Gastrocnemius medialis (tissue), 4 donors: ENCODE measurements around the gene ZNF697. TPM values are rescaled to one million over a fixed set of nuclear protein-coding genes. Genes with fewer than 3 reads are reported as not detected.

Experiments used
- ATAC-seq, 2 donors: fragments of 150-250 bp; one replicate each; pipeline ENCODE4 v1.9.1; 2016
- DNase-seq, 2 donors: peaks; one replicate each; pipeline ENCODE4 v3.0.0-alpha.2; 2019
- H3K27ac ChIP-seq, 4 donors: fragments of 200-600 bp; sonication (generic); 1 replicate in 1 of 4; 2 replicates in 3 of 4; pipeline ENCODE4 v1.5.1; 2016 to 2018; ENCODE audit warnings: mild to moderate bottlenecking in 2 of 4, moderate library complexity in 1 of 4
- H3K27me3 ChIP-seq, 3 donors: fragments of 200-600 bp; sonication (generic) in 2 of 3; 1 replicate in 1 of 3; 2 replicates in 2 of 3; pipeline versions ENCODE4 v1.5.1 to v1.6.0; 2016 to 2019; ENCODE audit warnings: mild to moderate bottlenecking in 1 of 3, moderate library complexity in 1 of 3
- H3K36me3 ChIP-seq, 2 donors: fragments of 200-600 bp; sonication (generic) in 1 of 2; one replicate each; pipeline ENCODE4 v1.5.1; 2017 to 2018
- H3K4me1 ChIP-seq, 2 donors: fragments of 200-600 bp; sonication (generic) in 1 of 2; one replicate each; pipeline ENCODE4 v1.5.1; 2016 to 2017; ENCODE audit warnings: mild to moderate bottlenecking in 2 of 2
- H3K4me3 ChIP-seq, 4 donors: fragments of 200-600 bp; sonication (generic) in 3 of 4; 1 replicate in 1 of 4; 2 replicates in 3 of 4; pipeline ENCODE4 v1.5.1; 2016 to 2019; ENCODE audit warnings: mild to moderate bottlenecking in 2 of 4
- H3K9me3 ChIP-seq, 3 donors: fragments of 200-600 bp; sonication (generic) in 2 of 3; 1 replicate in 1 of 3; 2 replicates in 2 of 3; pipeline ENCODE4 v1.5.1; 2016 to 2019
- CTCF ChIP-seq, 5 experiments: fragments of 450-650 bp in 3 of 5; fragments of 200-600 bp in 2 of 5; sonication (generic) in 2 of 5; IDR thresholded peaks in 4 of 5; conservative IDR thresholded peaks in 1 of 5; 1 replicate in 4 of 5; 2 replicates in 1 of 5; pipeline ENCODE4 v1.5.1; 2016 to 2019; ENCODE audit warnings: antibody characterized with exemption in 5 of 5, mild to moderate bottlenecking in 3 of 5, moderate library complexity in 3 of 5
- POLR2A ChIP-seq, 2 donors: fragments of 450-650 bp; IDR thresholded peaks; one replicate each; pipeline ENCODE4 v1.6.1; 2017; ENCODE audit warnings: antibody characterized with exemption in 2 of 2, mild to moderate bottlenecking in 2 of 2, moderate library complexity in 2 of 2
- in situ Hi-C, 4 donors: fragments of 200-750 bp; cut with MboI; loops; one replicate each; pipeline versions ENCODE4 v1.15.0 to v1.8.0; 2017; ENCODE audit warnings: low sequenced_read_pairs in 4 of 4
- intact Hi-C: fragments of 100-400 bp; cut with DNase I; formaldehyde crosslinking; loops from one replicate; pipeline ENCODE4 v1.15.1; 2023; ENCODE audit warnings: low total_unique reads
- total RNA-seq, 4 donors: library from RNA; depleted of rRNA; stranded (reverse); fragments of >200 nt; gene quantifications; one replicate each; pipeline versions ENCODE4 v1.1.0 to v1.2.3, GENCODE V29; 2016

The ZNF697 gene
- total RNA-seq, 4 donors from 2014 or later: 1.4 to 3.1 (median 2.9) TPM

- TF ChIP-seq CTCF (IDR thresholded peaks at IDR 0.05 in 4 of 5, conservative IDR thresholded peaks at IDR 0.05 in 1 of 5) (no peak), POLR2A (IDR thresholded peaks at IDR 0.05) (no peak)
- Histone ChIP-seq H3K27ac (no peak overlapping the region), H3K36me3 (no peaks in the 10 kb centered on the region), H3K27me3 (no peaks in the 10 kb centered on the region), H3K9me3 (no peaks in the 10 kb centered on the region), H3K4me1 (no peaks in the 10 kb centered on the region), H3K4me3 (no peak overlapping the region)
- ATAC-seq (no peak), DNase-seq (no peak)
- intact Hi-C loops (no loop called here), in situ Hi-C loops (no loop called here)
Measured at GRCh38 chr1:119687434-119688079, 39.5 kb upstream of the ZNF697 start.

GRCh38 chr1:119686661-119687060 is 38.6 kb upstream of the ZNF697 start:
- ATAC-seq (no peak), DNase-seq (no peak)
- Histone ChIP-seq H3K9me3 (no peaks in the 10 kb centered on the region), H3K4me3 (no peak overlapping the region), H3K27ac (no peak overlapping the region), H3K4me1 (no peaks in the 10 kb centered on the region), H3K36me3 (no peaks in the 10 kb centered on the region), H3K27me3 (no peaks in the 10 kb centered on the region)
- in situ Hi-C loops: no loop called here
- TF ChIP-seq POLR2A (IDR thresholded peaks at IDR 0.05) (no peak), CTCF (IDR thresholded peaks at IDR 0.05 in 4 of 5, conservative IDR thresholded peaks at IDR 0.05 in 1 of 5) (no peak)
- intact Hi-C loops: no loop called here

- no peak for DNase-seq
Measured at GRCh38 chr1:119683893-119684292, 35.8 kb upstream of the ZNF697 start.

GRCh38 chr1:119682141-119682540 is 34.1 kb upstream of the ZNF697 start:
- Histone ChIP-seq H3K9me3 (no peaks in the 10 kb centered on the region), H3K4me1 (no peaks in the 10 kb centered on the region), H3K36me3 (no peaks in the 10 kb centered on the region), H3K27me3 (no peaks in the 10 kb centered on the region), H3K4me3 (no peak overlapping the region), H3K27ac (no peak overlapping the region)
- ATAC-seq (no peak), DNase-seq (no peak)
- in situ Hi-C loops: no loop called here
- intact Hi-C loops: no loop called here
- TF ChIP-seq CTCF (IDR thresholded peaks at IDR 0.05 in 4 of 5, conservative IDR thresholded peaks at IDR 0.05 in 1 of 5): no peak
- no peak for TF ChIP-seq POLR2A (IDR thresholded peaks at IDR 0.05)

More at GRCh38 chr1:119683893-119684292, 35.8 kb upstream of the ZNF697 start:
- Histone ChIP-seq H3K27ac (no peak overlapping the region), H3K27me3 (no peaks in the 10 kb centered on the region), H3K9me3 (no peaks in the 10 kb centered on the region), H3K4me1 (no peaks in the 10 kb centered on the region), H3K36me3 (no peaks in the 10 kb centered on the region), H3K4me3 (no peak overlapping the region)
- ATAC-seq: no peak
- TF ChIP-seq CTCF (IDR thresholded peaks at IDR 0.05 in 4 of 5, conservative IDR thresholded peaks at IDR 0.05 in 1 of 5): no peak
- TF ChIP-seq POLR2A (IDR thresholded peaks at IDR 0.05): no peak
- in situ Hi-C loops: no loop called here
- intact Hi-C loops: no loop called here

GRCh38 chr1:119681560-119681959 is 33.5 kb upstream of the ZNF697 start:
- no peaks in the 10 kb centered on the region for H3K36me3 ChIP-seq
- TF ChIP-seq POLR2A (IDR thresholded peaks at IDR 0.05) (no peak), CTCF (IDR thresholded peaks at IDR 0.05 in 4 of 5, conservative IDR thresholded peaks at IDR 0.05 in 1 of 5) (no peak)
- no peaks in the 10 kb centered on the region for H3K9me3 ChIP-seq
- H3K27ac ChIP-seq: no peak overlapping the region
- DNase-seq (no peak), ATAC-seq (no peak)
- H3K4me3 ChIP-seq: no peak overlapping the region
- H3K27me3 ChIP-seq: no peaks in the 10 kb centered on the region
- in situ Hi-C loops (no loop called here), intact Hi-C loops (no loop called here)
- H3K4me1 ChIP-seq: no peaks in the 10 kb centered on the region
